A673 (cell line): Measurements from ENCODE around the gene ITCH.

ENCODE experiments used
- EZH2 ChIP-seq: fragments of 200-600 bp; sonication (generic); IDR thresholded peaks from 2 replicates; pipeline ENCODE4 v1.6.1; 2017; ENCODE audit warnings: borderline replicate concordance, low read depth, mild to moderate bottlenecking, mixed read lengths, antibody characterized with exemption, low read length; ENCODE audit not compliant: poor library complexity, severe bottlenecking
- TF ChIP-seq, protein P1 (sequence below): fragments of 300-800, 200-600 bp; sonication (generic); conservative IDR thresholded peaks from 2 replicates; pipeline ENCODE4 v1.5.1; 2017; ENCODE audit warnings: low read depth, mild to moderate bottlenecking, antibody characterized with exemption, low read length, moderate library complexity, mixed read lengths

DNA sequence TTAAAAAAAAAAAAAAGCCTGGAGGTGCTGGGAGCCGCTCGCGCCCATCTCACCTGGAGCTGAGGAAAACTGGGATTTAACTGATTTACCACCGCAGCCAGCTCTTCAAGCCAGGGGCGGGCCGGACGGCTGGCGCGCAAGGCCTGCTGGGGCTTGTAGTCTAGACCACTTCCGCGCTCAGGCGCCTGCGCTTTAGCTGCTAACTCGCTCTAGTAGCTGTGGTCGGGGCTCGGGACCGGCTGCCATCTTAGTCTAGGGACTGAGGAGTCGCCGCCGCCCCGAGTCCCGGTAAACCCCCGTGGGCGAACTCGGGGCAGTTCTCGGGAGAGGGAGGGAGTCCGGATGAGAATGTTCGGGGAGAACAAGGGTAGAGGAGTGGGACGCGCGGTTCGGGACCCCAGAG, at the start of gene ITCH:
- TF ChIP-seq, protein P1, sequence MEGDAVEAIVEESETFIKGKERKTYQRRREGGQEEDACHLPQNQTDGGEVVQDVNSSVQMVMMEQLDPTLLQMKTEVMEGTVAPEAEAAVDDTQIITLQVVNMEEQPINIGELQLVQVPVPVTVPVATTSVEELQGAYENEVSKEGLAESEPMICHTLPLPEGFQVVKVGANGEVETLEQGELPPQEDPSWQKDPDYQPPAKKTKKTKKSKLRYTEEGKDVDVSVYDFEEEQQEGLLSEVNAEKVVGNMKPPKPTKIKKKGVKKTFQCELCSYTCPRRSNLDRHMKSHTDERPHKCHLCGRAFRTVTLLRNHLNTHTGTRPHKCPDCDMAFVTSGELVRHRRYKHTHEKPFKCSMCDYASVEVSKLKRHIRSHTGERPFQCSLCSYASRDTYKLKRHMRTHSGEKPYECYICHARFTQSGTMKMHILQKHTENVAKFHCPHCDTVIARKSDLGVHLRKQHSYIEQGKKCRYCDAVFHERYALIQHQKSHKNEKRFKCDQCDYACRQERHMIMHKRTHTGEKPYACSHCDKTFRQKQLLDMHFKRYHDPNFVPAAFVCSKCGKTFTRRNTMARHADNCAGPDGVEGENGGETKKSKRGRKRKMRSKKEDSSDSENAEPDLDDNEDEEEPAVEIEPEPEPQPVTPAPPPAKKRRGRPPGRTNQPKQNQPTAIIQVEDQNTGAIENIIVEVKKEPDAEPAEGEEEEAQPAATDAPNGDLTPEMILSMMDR: no peak
- TF ChIP-seq EZH2: no peak
